Esophagus squamous epithelium (tissue), 5 donors: Measurements from ENCODE around the gene RUNX1. TPM values are rescaled to one million over a fixed set of nuclear protein-coding genes. Genes with fewer than 3 reads are reported as not detected.

ENCODE experiments used
- DNase-seq: peaks from one replicate; lab custom pipeline; 2025; lab: John Stamatoyannopoulos, UW
- H3K27ac ChIP-seq, 4 donors: fragments of 200-600 bp; sonication (generic); one replicate each; pipeline ENCODE4 v1.5.1; 2016 to 2019; ENCODE audit warnings: mild to moderate bottlenecking in 1 of 4
- H3K27me3 ChIP-seq, 4 donors: fragments of 200-600 bp; sonication (generic); 1 replicate in 3 of 4; 2 replicates in 1 of 4; pipeline versions ENCODE4 v1.5.1 to v1.6.0; 2017 to 2021; ENCODE audit warnings: antibody characterized with exemption in 1 of 4
- H3K36me3 ChIP-seq, 3 donors: fragments of 200-600 bp; sonication (generic); one replicate each; pipeline ENCODE4 v1.5.1; 2016 to 2019
- H3K4me1 ChIP-seq, 3 donors: fragments of 200-600 bp; sonication (generic); one replicate each; pipeline ENCODE4 v1.5.1; 2017 to 2019
- H3K4me3 ChIP-seq, 4 donors: fragments of 200-600 bp; sonication (generic); 1 replicate in 3 of 4; 2 replicates in 1 of 4; pipeline ENCODE4 v1.5.1; 2016 to 2019; ENCODE audit warnings: mild to moderate bottlenecking in 2 of 4, moderate library complexity in 1 of 4
- H3K9me3 ChIP-seq, 3 donors: fragments of 200-600 bp; sonication (generic); one replicate each; pipeline ENCODE4 v1.5.1; 2016 to 2019
- CTCF ChIP-seq, 6 experiments: fragments of 450-650 bp in 4 of 6; fragments of 200-600 bp in 2 of 6; sonication (generic) in 2 of 6; IDR thresholded peaks; one replicate each; pipeline ENCODE4 v1.5.1; 2016 to 2019; ENCODE audit warnings: antibody characterized with exemption in 6 of 6, mild to moderate bottlenecking in 4 of 6, moderate library complexity in 4 of 6
- POLR2A ChIP-seq, 4 donors: fragments of 450-650 bp; IDR thresholded peaks; one replicate each; pipeline ENCODE4 v1.6.1; 2017; ENCODE audit warnings: antibody characterized with exemption in 4 of 4, mild to moderate bottlenecking in 4 of 4, moderate library complexity in 3 of 4
- WGBS, 2 donors: methylation state at CpG; one replicate each; pipeline ENCODE4 v1.1.5; 2018; 5-methylcytosine and 5-hydroxymethylcytosine counted together
- intact Hi-C: fragments of 100-400 bp; cut with DNase I; formaldehyde crosslinking; loops from one replicate; pipeline ENCODE4 v1.15.0; 2022
- total RNA-seq, 4 donors: library from RNA; depleted of rRNA; stranded (reverse); fragments of >200 nt; gene quantifications; one replicate each; pipeline ENCODE4 v1.1.0, GENCODE V29; 2016
- donor health status: DM: yes; HTN: yes; CAD: no.

The RUNX1 gene
- total RNA-seq, 4 donors from 2014 or later, result 8.2 to 25.4 (median 18.3) TPM

- no peaks in the 10 kb centered on the region for H3K9me3 ChIP-seq
- WGBS, 2 donors, result 78 to 86% methylated on average over 4 of the region's 4 CpGs
- peaks cover 0 to 9% (median 0%) of the 10 kb centered on the region in 3 donors for H3K4me1 ChIP-seq
- DNase-seq, result no peak
- intact Hi-C loops, result no loop called here
- no peak overlapping the region for H3K4me3 ChIP-seq
- no peak for TF ChIP-seq POLR2A (IDR thresholded peaks at IDR 0.05)
- no peak for TF ChIP-seq CTCF (IDR thresholded peaks at IDR 0.05)
- no peaks in the 10 kb centered on the region for H3K27me3 ChIP-seq
- no peak overlapping the region for H3K27ac ChIP-seq
- H3K36me3 ChIP-seq, result no peaks in the 10 kb centered on the region
Measured at GRCh38 chr21:34970566-34970965, 78.5 kb downstream of the RUNX1 start.

GRCh38 chr21:34970167-34970500 is 79.0 kb downstream of the RUNX1 start:
- intact Hi-C loops, result no loop called here
- DNase-seq, result no peak
- 80 to 83% methylated on average over 2 of the region's 2 CpGs for WGBS, 2 donors
- Histone ChIP-seq H3K9me3 (no peaks in the 10 kb centered on the region), H3K4me3 (no peak overlapping the region), H3K4me1 (peaks cover 0 to 9% (median 0%) of the 10 kb centered on the region in 3 donors), H3K27ac (no peak overlapping the region), H3K27me3 (no peaks in the 10 kb centered on the region), H3K36me3 (no peaks in the 10 kb centered on the region)
- no peak for TF ChIP-seq POLR2A (IDR thresholded peaks at IDR 0.05)
- no peak for TF ChIP-seq CTCF (IDR thresholded peaks at IDR 0.05)

GRCh38 chr21:34969423-34970166 is 79.5 kb downstream of the RUNX1 start:
- no peak for DNase-seq
- TF ChIP-seq POLR2A (IDR thresholded peaks at IDR 0.05) (no peak), CTCF (IDR thresholded peaks at IDR 0.05) (no peak)
- Histone ChIP-seq H3K4me3 (no peak overlapping the region), H3K9me3 (no peaks in the 10 kb centered on the region), H3K36me3 (no peaks in the 10 kb centered on the region), H3K27me3 (no peaks in the 10 kb centered on the region), H3K4me1 (peaks cover 0 to 9% (median 0%) of the 10 kb centered on the region in 3 donors), H3K27ac (no peak overlapping the region)
- intact Hi-C loops, result no loop called here
- 60 to 66% methylated on average over 8 of the region's 8 CpGs for WGBS, 2 donors

GRCh38 chr21:34968414-34969333 is 80.4 kb downstream of the RUNX1 start:
- DNase-seq, result no peak
- Histone ChIP-seq H3K36me3 (no peaks in the 10 kb centered on the region), H3K4me1 (peaks cover 0 to 9% (median 0%) of the 10 kb centered on the region in 3 donors), H3K27ac (no peak overlapping the region), H3K27me3 (peaks cover 0 to 3% (median 0%) of the 10 kb centered on the region in 4 donors), H3K9me3 (no peaks in the 10 kb centered on the region), H3K4me3 (no peak overlapping the region)
- TF ChIP-seq POLR2A (IDR thresholded peaks at IDR 0.05) (no peak), CTCF (IDR thresholded peaks at IDR 0.05) (no peak)
- WGBS, 2 donors, result 64 to 76% methylated on average over 13 of the region's 13 CpGs
- intact Hi-C loops, result no loop called here
